Nephron (organoid): Measurements from ENCODE around the gene IL10RB.
"Not testable (repeated sequence)": the region's sequence is repeated elsewhere in the genome, so short reads cannot be mapped to it uniquely, and the experiment has no call there.

Source experiments
- H3K27ac Mint-ChIP-seq, 3 experiments: 2 replicates each; pipeline ENCODE4 v1.8.0; 2020; ENCODE audit warnings: mixed read lengths in 3 of 3, mild to moderate bottlenecking in 2 of 3, moderate library complexity in 1 of 3
- H3K27me3 Mint-ChIP-seq: 2 replicates; pipeline ENCODE4 v1.8.0; 2021; ENCODE audit warnings: low read depth, mild to moderate bottlenecking, moderate library complexity, mixed read lengths
- H3K36me3 Mint-ChIP-seq: 2 replicates; pipeline ENCODE4 v1.8.0; 2020; ENCODE audit warnings: low read depth, mixed read lengths
- H3K4me1 Mint-ChIP-seq: 2 replicates; pipeline ENCODE4 v1.8.0; 2020; ENCODE audit warnings: mixed read lengths
- H3K4me3 Mint-ChIP-seq, 3 experiments: 2 replicates each; pipeline ENCODE4 v1.8.0; 2020; ENCODE audit warnings: mild to moderate bottlenecking in 3 of 3, mixed read lengths in 3 of 3, moderate library complexity in 2 of 3
- H3K9me3 Mint-ChIP-seq: 2 replicates; pipeline ENCODE4 v1.8.0; 2020; ENCODE audit warnings: mixed read lengths
- TF ChIP-seq, protein P1 (sequence below), 3 experiments: fragments of 200-600 bp; sonication (generic); IDR thresholded peaks; one replicate each; pipeline ENCODE4 v1.5.0; 2021; ENCODE audit warnings: antibody characterized with exemption in 3 of 3; ENCODE audit not compliant: unreplicated experiment in 3 of 3

Gene IL10RB

DNA sequence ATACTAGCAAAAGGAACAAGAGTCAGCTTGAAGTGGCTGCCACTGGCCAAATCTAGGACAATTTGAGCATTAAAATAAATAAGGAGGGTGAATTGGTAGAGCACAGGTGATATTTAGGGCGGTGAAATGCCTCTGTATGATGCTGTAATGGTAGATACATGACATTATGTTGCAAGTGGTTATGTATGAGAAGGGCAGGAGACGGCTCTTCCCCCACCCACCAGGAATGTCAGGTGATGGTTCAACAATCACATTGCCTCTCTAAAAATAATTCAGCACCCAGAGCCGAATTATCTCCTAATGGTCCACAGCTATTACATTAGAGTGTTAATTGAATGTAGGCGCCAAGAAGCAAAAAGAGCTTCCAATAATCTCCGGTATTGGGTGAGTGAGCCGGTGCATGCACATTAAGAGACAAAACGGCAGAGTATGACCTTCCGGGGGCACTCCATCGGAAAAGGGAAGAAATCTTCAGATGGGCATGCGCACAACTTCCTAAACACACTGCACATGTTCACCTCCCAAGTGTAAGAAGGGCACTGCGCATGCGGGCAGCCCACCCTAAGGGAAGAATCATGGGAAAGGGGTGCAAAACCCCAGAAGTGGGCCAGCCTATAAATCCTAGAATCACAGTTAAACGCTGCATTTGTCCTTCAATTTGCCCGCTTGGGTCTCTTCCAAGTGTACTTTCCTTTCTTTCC lies 51.8 kb downstream of the IL10RB start:
- peaks cover 5% of the 10 kb centered on the region for H3K27me3 Mint-ChIP-seq

DNA sequence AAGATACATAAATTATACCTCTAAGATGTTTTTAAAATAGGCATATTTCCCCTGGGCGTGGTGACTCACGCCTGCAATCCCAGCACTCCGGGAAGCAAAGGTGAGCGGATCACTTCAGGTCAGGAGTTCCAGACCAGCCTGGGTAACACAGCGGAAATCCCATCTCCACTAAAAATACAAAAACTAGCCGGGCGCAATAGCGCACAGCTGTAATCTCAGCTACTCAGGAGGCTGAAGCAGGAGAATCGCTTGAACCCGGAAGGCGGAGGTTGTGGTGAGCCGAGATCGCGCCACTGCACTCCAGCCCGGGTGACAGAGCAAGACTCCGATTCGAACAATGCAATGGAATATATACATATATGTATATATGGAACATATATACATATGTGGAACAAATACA lies 54.8 kb downstream of the IL10RB start:
- not testable (repeated sequence) for H3K9me3 Mint-ChIP-seq, H3K4me3 Mint-ChIP-seq, H3K27me3 Mint-ChIP-seq, H3K4me1 Mint-ChIP-seq, H3K36me3 Mint-ChIP-seq, H3K27ac Mint-ChIP-seq

More for the DNA sequence above, 51.8 kb downstream of the IL10RB start:
- TF ChIP-seq, protein P1, sequence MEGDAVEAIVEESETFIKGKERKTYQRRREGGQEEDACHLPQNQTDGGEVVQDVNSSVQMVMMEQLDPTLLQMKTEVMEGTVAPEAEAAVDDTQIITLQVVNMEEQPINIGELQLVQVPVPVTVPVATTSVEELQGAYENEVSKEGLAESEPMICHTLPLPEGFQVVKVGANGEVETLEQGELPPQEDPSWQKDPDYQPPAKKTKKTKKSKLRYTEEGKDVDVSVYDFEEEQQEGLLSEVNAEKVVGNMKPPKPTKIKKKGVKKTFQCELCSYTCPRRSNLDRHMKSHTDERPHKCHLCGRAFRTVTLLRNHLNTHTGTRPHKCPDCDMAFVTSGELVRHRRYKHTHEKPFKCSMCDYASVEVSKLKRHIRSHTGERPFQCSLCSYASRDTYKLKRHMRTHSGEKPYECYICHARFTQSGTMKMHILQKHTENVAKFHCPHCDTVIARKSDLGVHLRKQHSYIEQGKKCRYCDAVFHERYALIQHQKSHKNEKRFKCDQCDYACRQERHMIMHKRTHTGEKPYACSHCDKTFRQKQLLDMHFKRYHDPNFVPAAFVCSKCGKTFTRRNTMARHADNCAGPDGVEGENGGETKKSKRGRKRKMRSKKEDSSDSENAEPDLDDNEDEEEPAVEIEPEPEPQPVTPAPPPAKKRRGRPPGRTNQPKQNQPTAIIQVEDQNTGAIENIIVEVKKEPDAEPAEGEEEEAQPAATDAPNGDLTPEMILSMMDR (IDR thresholded peaks at IDR 0.05; ENCODE audit: unreplicated experiment in 3 of 3): no peak
- Mint-ChIP-seq H3K4me3 (no peak overlapping the region), H3K4me1 (peaks cover 8% of the 10 kb centered on the region), H3K9me3 (peaks cover 13% of the 10 kb centered on the region), H3K36me3 (no peaks in the 10 kb centered on the region), H3K27ac (peak overlapping the region in 1 of 3 experiments; percentile 38)

DNA sequence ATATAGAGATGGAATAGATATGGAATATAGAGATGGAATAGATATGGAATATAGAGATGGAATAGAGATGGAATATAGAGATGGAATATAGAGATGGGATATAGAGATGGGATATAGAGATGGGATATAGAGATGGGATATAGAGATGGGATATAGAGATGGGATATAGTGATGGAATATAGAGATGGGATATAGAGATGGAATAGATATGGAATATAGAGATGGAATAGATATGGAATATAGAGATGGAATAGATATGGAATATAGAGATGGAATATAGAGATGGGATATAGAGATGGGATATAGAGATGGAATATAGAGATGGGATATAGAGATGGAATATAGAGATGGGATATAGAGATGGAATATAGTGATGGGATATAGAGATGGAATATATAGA lies 57.4 kb downstream of the IL10RB start:
- H3K4me1 Mint-ChIP-seq, H3K27me3 Mint-ChIP-seq, H3K9me3 Mint-ChIP-seq: not testable (repeated sequence)

DNA sequence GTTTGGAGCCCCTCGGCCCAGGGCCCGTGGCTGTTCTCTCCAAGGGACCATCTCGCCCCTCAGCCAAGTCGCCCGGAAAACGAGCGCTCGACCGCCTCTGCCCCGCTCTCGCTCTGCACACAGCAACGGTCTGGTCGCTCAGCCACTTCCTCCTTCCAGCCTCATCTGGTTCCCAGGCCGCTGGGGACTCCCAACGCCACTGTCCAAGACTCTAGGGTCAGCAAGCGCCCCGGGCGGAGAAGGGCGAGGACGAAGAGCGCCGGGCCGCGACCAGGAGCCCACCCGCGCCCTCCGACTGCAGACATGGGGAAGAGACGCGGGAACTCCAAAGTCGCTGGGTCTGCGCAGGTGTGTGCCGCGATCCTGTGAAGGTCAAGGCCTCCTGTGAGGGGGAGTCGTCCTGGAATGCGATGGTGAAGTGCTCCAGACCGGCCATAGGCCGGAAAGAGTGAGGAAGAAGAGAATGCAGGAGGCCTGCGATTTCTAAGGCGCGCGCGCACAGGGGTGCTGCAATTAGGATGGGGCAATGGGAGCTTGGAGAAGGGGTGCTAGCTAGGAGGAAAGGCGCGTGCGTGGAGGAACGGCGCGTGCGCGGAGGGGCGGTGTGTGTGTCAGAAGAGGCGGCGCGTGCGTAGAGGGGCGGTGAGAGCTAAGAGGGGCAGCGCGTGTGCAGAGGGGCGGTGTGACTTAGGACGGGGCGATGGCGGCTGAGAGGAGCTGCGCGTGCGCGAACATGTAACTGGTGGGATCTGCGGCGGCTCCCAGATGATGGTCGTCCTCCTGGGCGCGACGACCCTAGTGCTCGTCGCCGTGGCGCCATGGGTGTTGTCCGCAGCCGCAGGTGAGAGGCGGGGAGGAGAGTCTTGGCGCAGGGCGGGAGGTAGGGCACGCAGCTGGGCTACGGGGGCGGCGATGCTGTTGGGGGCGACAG lies 58.4 kb downstream of the IL10RB start, which contains the start of gene IFNAR1:
TSS of gene IFNAR1 (plus strand) at position 680 of the 931 bp plus-strand sequence. CDS start at position 766, 86 bp downstream.
- H3K4me3 Mint-ChIP-seq: no peak within 1 kb of the TSS
- no peak within 1 kb of the TSS for H3K27ac Mint-ChIP-seq
- H3K36me3 Mint-ChIP-seq: peaks cover 27% of the 10 kb centered on the region
- peaks cover 6% of the 10 kb centered on the region for H3K9me3 Mint-ChIP-seq
- H3K27me3 Mint-ChIP-seq: peaks cover 2% of the 10 kb centered on the region
- H3K4me1 Mint-ChIP-seq: no peaks in the 10 kb centered on the region
- TF ChIP-seq, protein P1 (IDR thresholded peaks at IDR 0.05; ENCODE audit: unreplicated experiment in 3 of 3): no peak

More for the DNA sequence above, 57.4 kb downstream of the IL10RB start:
- H3K36me3 Mint-ChIP-seq: peaks cover 21% of the 10 kb centered on the region
- not testable (repeated sequence) for H3K4me3 Mint-ChIP-seq, H3K27ac Mint-ChIP-seq

DNA sequence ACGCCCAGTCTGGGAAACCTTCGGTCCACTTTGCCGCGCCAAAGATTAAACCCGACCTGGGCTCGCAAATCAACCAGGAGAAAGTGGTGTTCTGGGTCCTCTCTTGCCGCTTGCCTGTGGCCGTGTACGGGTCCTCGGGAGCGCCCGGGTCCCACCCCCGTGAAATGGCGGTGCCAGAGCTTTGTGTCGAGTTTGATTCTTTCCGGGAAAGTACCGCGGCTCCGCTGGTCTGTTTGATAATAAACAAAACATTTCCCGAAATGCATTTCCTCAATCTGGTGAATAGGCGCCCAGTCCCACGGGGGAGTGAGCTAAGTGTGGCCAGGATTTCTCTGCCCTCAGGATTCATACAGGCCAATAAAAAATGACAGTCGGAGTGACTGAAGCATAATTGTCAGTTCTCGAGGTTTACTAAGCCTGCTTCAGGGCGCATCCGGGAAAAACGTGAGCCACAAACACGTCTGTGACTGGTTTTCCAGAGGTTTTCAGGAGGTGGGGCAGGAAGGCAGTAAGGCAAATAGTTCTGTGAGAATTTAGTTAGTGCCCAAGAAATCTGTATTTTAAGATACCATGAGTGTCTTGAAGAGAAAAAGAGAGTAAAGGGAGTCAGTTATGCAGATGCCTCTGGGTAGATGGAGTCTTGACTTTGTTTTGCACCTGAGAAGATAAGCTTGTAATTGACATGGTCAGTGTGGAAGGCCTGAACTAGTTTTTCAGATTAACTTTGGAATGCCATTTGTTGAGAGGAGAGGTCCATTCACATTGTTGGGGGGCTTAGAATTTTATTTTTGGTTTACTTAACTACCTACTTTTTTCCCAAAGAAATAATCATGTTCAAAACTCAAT lies 59.3 kb downstream of the IL10RB start:
- Mint-ChIP-seq H3K36me3 (peaks cover 36% of the 10 kb centered on the region), H3K4me3 (no peak overlapping the region), H3K27ac (no peak overlapping the region), H3K27me3 (no peaks in the 10 kb centered on the region), H3K4me1 (no peaks in the 10 kb centered on the region), H3K9me3 (peaks cover 10% of the 10 kb centered on the region)
- TF ChIP-seq, protein P1 (IDR thresholded peaks at IDR 0.05; ENCODE audit: unreplicated experiment in 3 of 3): no peak

DNA sequence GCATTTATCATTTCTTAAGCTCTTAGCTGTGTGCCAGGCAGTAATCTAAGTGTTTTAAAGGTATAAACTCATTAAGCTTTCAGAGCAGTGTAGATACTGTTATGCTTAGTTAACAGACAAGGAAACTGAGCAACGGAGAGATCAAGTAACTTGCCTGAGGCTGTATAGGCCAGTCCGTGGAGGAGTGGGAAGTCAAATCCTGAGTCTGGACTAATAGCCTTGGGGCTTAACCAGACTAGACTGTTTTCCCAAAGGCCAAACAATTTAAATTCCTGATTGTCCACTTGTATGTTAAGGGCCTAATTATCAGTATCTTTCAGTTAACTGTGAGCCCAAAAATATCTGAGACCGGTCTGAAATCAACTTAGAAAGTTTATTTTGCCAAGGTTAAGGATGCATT lies 61.2 kb downstream of the IL10RB start:
- Mint-ChIP-seq H3K4me3 (peak overlapping the region in 2 of 3 experiments; percentile 15 to 31), H3K9me3 (peaks cover 24% of the 10 kb centered on the region), H3K4me1 (no peaks in the 10 kb centered on the region)

More for the DNA sequence above, 61.2 kb downstream of the IL10RB start:
- Mint-ChIP-seq H3K36me3 (peaks cover 55% of the 10 kb centered on the region), H3K27me3 (no peaks in the 10 kb centered on the region), H3K27ac (no peak overlapping the region)
- TF ChIP-seq, protein P1 (IDR thresholded peaks at IDR 0.05; ENCODE audit: unreplicated experiment in 3 of 3): no peak
